HG02973 (cell line): ENCODE results near the gene LRIG3.
"Not testable (repeated sequence)": the region's sequence is repeated elsewhere in the genome, so short reads cannot be mapped to it uniquely, and the experiment has no call there.

Source experiments
- ATAC-seq: cut with Tn5 transposase; IDR thresholded peaks from one replicate; pipeline ENCODE4 v1.9.1; 2021; ENCODE audit warnings: moderate library complexity; ENCODE audit not compliant: unreplicated experiment

Gene LRIG3

GRCh38 chr12:58905422-58905821, 14.9 kb downstream of the LRIG3 start:
- no peak for ATAC-seq

- ATAC-seq: not testable (repeated sequence)
These were observed 17.6 kb downstream of the LRIG3 start for GRCh38 chr12:58902726-58903125.

GRCh38 chr12:58901664-58902063, 18.6 kb downstream of the LRIG3 start:
- ATAC-seq: no peak

- ATAC-seq: no peak
These were observed 22.3 kb downstream of the LRIG3 start for GRCh38 chr12:58897969-58898368.

GRCh38 chr12:58896278-58896677, 24.0 kb downstream of the LRIG3 start:
- ATAC-seq: no peak

GRCh38 chr12:58895053-58895452, 25.3 kb downstream of the LRIG3 start:
- ATAC-seq: no peak

GRCh38 chr12:58894040-58894439, 26.3 kb downstream of the LRIG3 start:
- ATAC-seq: no peak

- no peak for ATAC-seq
These were observed 26.8 kb downstream of the LRIG3 start for GRCh38 chr12:58893495-58893894.

GRCh38 chr12:58889557-58889956, 30.7 kb downstream of the LRIG3 start:
- ATAC-seq: no peak

- ATAC-seq: no peak
These were observed 32.0 kb downstream of the LRIG3 start for GRCh38 chr12:58888131-58888783.

- ATAC-seq: no peak
These were observed 33.2 kb downstream of the LRIG3 start for GRCh38 chr12:58887068-58887467.

GRCh38 chr12:58886474-58886873, 33.8 kb downstream of the LRIG3 start:
- no peak for ATAC-seq

- no peak for ATAC-seq
These were observed 35.4 kb downstream of the LRIG3 start for GRCh38 chr12:58884916-58885315.

GRCh38 chr12:58883576-58884334, 36.5 kb downstream of the LRIG3 start:
- ATAC-seq: no peak

GRCh38 chr12:58882826-58883225, 37.5 kb downstream of the LRIG3 start:
- ATAC-seq: no peak

GRCh38 chr12:58881816-58882215, 38.5 kb downstream of the LRIG3 start:
- ATAC-seq: no peak

- no peak for ATAC-seq
These were observed 39.7 kb downstream of the LRIG3 start for GRCh38 chr12:58880639-58881038.

GRCh38 chr12:58877243-58877743, 43.0 kb downstream of the LRIG3 start:
- ATAC-seq: no peak

- no peak for ATAC-seq
These were observed 46.8 kb downstream of the LRIG3 start for GRCh38 chr12:58873496-58873895.

GRCh38 chr12:58871556-58871955, 48.7 kb downstream of the LRIG3 start:
- ATAC-seq: no peak

- no peak for ATAC-seq
These were observed 49.7 kb downstream of the LRIG3 start for GRCh38 chr12:58870595-58870994.

GRCh38 chr12:58860788-58861240, 59.5 kb downstream of the LRIG3 start:
- ATAC-seq: no peak
